Heart left ventricle (tissue), 16 donors: ENCODE measurements around the gene TMBIM1. TPM values are rescaled to one million over a fixed set of nuclear protein-coding genes. Genes with fewer than 3 reads are reported as not detected.
A peak's percentile ranks its signal among the peaks of the same experiment; 100 is the strongest.

Experiments
- ATAC-seq, 4 donors: fragments of 200-7000 bp; cut with Tn5 transposase; one replicate each; pipeline ENCODE4 v1.9.1; 2020 to 2022; ENCODE audit warnings: moderate library complexity in 4 of 4, mild to moderate bottlenecking in 3 of 4, moderate number of reproducible peaks in 1 of 4
- DNase-seq, 5 donors: peaks; one replicate each; pipeline ENCODE4 v3.0.0-alpha.2; 2020
- H3K27ac ChIP-seq, 12 donors: fragments of 200-600 bp; sonication (generic) in 4 of 12; one replicate each; pipeline versions ENCODE4 v1.5.0 to v1.8.0; 2016 to 2022; ENCODE audit warnings: mild to moderate bottlenecking in 2 of 12
- H3K27me3 ChIP-seq, 9 donors: fragments of 200-600 bp; sonication (generic) in 2 of 9; one replicate each; pipeline versions ENCODE4 v1.5.1 to v1.8.0; 2016 to 2022; ENCODE audit warnings: mild to moderate bottlenecking in 3 of 9
- H3K36me3 ChIP-seq, 9 donors: fragments of 200-600 bp; sonication (generic) in 2 of 9; one replicate each; pipeline versions ENCODE4 v1.5.0 to v1.8.0; 2018 to 2022; ENCODE audit warnings: mild to moderate bottlenecking in 2 of 9
- H3K4me1 ChIP-seq, 12 donors: fragments of 200-600 bp; sonication (generic) in 4 of 12; one replicate each; pipeline versions ENCODE4 v1.5.0 to v1.8.0; 2016 to 2022; ENCODE audit warnings: mild to moderate bottlenecking in 3 of 12
- H3K4me3 ChIP-seq, 12 donors: fragments of 200-600 bp; sonication (generic) in 4 of 12; one replicate each; pipeline versions ENCODE4 v1.5.0 to v1.8.0; 2017 to 2022; ENCODE audit warnings: mild to moderate bottlenecking in 9 of 12, moderate library complexity in 4 of 12
- H3K9me3 ChIP-seq, 12 donors: fragments of 200-600 bp; sonication (generic) in 4 of 12; one replicate each; pipeline versions ENCODE4 v1.5.0 to v1.8.0; 2016 to 2022; ENCODE audit warnings: mild to moderate bottlenecking in 1 of 12
- CTCF ChIP-seq, 12 donors: fragments of 200-600 bp; sonication (generic) in 4 of 12; IDR thresholded peaks; one replicate each; pipeline versions ENCODE4 v1.5.0 to v1.8.0; 2018 to 2022; ENCODE audit warnings: antibody characterized with exemption in 12 of 12, mild to moderate bottlenecking in 5 of 12
- POLR2A ChIP-seq, 2 donors: fragments of 450-650 bp; IDR thresholded peaks; one replicate each; pipeline ENCODE4 v1.6.1; 2017; ENCODE audit warnings: antibody characterized with exemption in 2 of 2, mild to moderate bottlenecking in 2 of 2, moderate library complexity in 2 of 2
- WGBS, 4 donors: extraction: QIAGEN DNeasy Blood & Tissue Kit in 2 of 4; methylation state at CpG; one replicate each; pipeline versions ENCODE4 v1.1.5 to v1.1.7; 2013 to 2018; 5-methylcytosine and 5-hydroxymethylcytosine counted together
- intact Hi-C, 10 donors: fragments of 100-400 bp; cut with DNase I; formaldehyde crosslinking; loops; one replicate each; pipeline versions ENCODE4 v1.11.1 to v1.14.2; 2022
- polyA plus RNA-seq, 2 donors: library from polyadenylated mRNA; stranded (reverse); fragments of 200-250 nt; gene quantifications; one replicate each; pipeline ENCODE4 v1.2.3, GENCODE V29; 2013
- total RNA-seq, 9 donors: library from RNA; depleted of rRNA in 2 of 9; stranded (reverse); fragments of >200 nt in 2 of 9; fragmentation: NEBNext Ultra II Directional in 3 of 9; extraction: Animal tissue kit (Norgen Biotek cat#: 25700) in 3 of 9; gene quantifications; one replicate each; pipeline versions ENCODE4 v1.1.0 to v1.2.4, GENCODE V29; 2016 to 2023
- donor health status: ischemic (EF 13 %, LVEDD 7.1; RV severe dilation, severe dysfunction).
- donor health status: healthy with polysubstance abuse.
- donor health status: DM: no; HTN: yes; CAD: no.
- donor health status: DM: no; HTN: no; CAD: no.
- donor health status: ischemic (EF 25% LVEDD 6.9; RV normal size, moderate dysfunction).
- donor health status: ischemic (EF 25% LVEDD 5.7; RV mildly dilated, moderate dysfunction).
- donor health status: healthy.
- donor health status: DM: yes; HTN: yes; CAD: no.
- donor health status: ischemic (EF 35%, LVEDD 5.7; RV mildly dilated, moderate dysfunction).
- donor health status: nonischemic (EF 11% LVEDD 7.7; RV severe dilation, severe dysfunction).
- donor health status: DM: yes; HTN: yes; CAD: no.
- donor health status: PGD.
- donor health status: ischemic (EF 29% LVEDD 5.4; RV normal size, mild dysfunction).
- donor health status: nonischemic (EF 23%, LVEDD 6.1; RV moderate dilation, normal function).

Gene TMBIM1
- total and polyA plus RNA-seq, 11 donors, result 41.8 to 208 (median 126) TPM

DNA sequence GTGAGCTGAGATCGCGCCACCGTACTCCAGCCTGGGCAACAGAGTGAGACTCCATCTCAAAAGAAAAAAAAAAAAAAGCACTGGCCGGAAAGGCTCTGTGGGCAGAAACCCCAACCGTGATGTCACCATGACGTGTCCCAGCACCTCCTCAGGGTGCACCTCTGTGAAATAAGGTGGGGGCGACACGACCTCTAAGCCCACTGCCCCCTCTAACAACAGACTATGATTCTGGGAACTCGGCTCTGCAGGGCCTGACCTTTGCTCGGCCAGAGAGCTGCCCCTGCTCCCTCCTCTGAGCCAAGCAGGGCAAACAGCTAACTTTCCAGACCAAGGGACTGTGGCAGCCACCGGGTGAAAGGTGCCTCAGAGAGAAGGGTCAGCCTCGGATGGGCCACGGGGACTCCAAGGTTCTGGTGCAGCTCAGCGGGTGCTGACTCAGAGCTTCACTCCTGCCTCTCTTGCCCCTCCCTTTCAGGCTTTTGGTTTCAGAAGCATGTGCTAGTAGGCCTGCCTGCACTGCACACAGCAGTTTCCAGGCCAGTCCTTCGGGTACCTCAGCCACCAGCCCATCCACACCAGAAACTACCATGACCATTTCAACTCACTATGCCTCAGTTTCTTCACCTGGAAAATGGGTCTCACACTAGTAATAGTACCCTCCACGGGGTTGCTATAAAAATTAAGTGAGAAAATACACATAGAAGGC is 8.0 kb downstream of the TMBIM1 start:
- H3K27ac ChIP-seq, result peak overlapping the region; percentile 57 to 100 (median 96)
- peaks cover 2 to 58% (median 26%) of the 10 kb centered on the region in 9 donors for H3K36me3 ChIP-seq
- H3K4me1 ChIP-seq, result peaks cover 24 to 83% (median 77%) of the 10 kb centered on the region in 12 donors
- peak in 1 of 5 donors; percentile 61 for DNase-seq
- TF ChIP-seq CTCF (IDR thresholded peaks at IDR 0.05) (no peak), POLR2A (IDR thresholded peaks at IDR 0.05) (no peak)
- intact Hi-C loops, result loop anchor here in 2 of 10 donors (10.0 kb wide), 2 partner anchors 291 to 891 kb away; partner anchors contain the start of genes CNPPD1 (in 1 of the 2), RETREG2 (in 1 of the 2) and SLC23A3 (in 1 of the 2)
- ATAC-seq, result peak in 1 of 4 donors; percentile 13
- no peaks in the 10 kb centered on the region for H3K27me3 ChIP-seq
- H3K9me3 ChIP-seq, result no peaks in the 10 kb centered on the region
- peak overlapping the region in 2 of 12 donors; percentile 5 to 24 for H3K4me3 ChIP-seq
- WGBS, 4 donors, result 56 to 78% (median 64%) methylated on average over 16 of the region's 16 CpGs

GRCh38 chr2:218282173-218282991 is 9.9 kb downstream of the TMBIM1 start:
- ATAC-seq (peak; percentile 4 to 33 (median 10)), DNase-seq (peak in 2 of 5 donors; percentile 59 to 65)
- Histone ChIP-seq H3K4me3 (peak overlapping the region in 1 of 12 donors; percentile 4), H3K9me3 (no peaks in the 10 kb centered on the region), H3K4me1 (peaks cover 24 to 70% (median 62%) of the 10 kb centered on the region in 12 donors), H3K36me3 (peaks cover 2 to 73% (median 44%) of the 10 kb centered on the region in 9 donors), H3K27me3 (no peaks in the 10 kb centered on the region), H3K27ac (peak overlapping the region; percentile 57 to 100 (median 95))
- 43 to 51% (median 48%) methylated on average over 16 to 17 of the region's 17 CpGs for WGBS, 4 donors
- intact Hi-C loops, result loop anchor here in 2 of 10 donors (10.0 kb wide), 2 partner anchors 292 to 892 kb away; partner anchors contain the start of genes CNPPD1 (in 1 of the 2), RETREG2 (in 1 of the 2) and SLC23A3 (in 1 of the 2)
- TF ChIP-seq CTCF (IDR thresholded peaks at IDR 0.05) (no peak), POLR2A (IDR thresholded peaks at IDR 0.05) (no peak)

DNA sequence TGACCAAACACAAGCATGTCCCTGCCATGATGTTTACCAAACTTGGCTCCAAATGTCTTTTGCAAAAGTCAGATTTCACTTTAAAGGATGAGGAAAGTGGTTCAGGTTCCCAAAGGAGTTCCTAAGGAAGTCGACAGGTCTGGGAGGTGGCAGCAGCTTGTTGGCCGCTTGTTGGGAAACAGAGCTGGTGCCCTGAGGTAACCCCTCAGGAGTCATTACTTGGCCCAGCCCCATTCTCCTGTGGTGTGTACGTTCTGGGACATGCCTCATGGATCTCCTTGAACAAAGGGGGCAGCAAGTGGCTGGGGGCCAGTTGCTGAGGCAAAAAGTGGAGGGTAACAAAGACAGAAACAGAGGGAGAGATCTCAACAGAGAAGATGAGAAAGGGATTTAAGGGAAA is 10.9 kb downstream of the TMBIM1 start:
- Histone ChIP-seq H3K27me3 (no peaks in the 10 kb centered on the region), H3K4me3 (no peak overlapping the region), H3K9me3 (no peaks in the 10 kb centered on the region), H3K4me1 (peaks cover 24 to 68% (median 53%) of the 10 kb centered on the region in 12 donors), H3K36me3 (peaks cover 2 to 83% (median 54%) of the 10 kb centered on the region in 9 donors), H3K27ac (peak overlapping the region; percentile 57 to 100 (median 95))
- ATAC-seq (peak in 2 of 4 donors; percentile 28 to 43), DNase-seq (peak in 1 of 5 donors; percentile 68)
- intact Hi-C loops, result loop anchor here in 2 of 10 donors (10.0 kb wide), 2 partner anchors 293 to 893 kb away; partner anchors contain the start of genes CNPPD1 (in 1 of the 2), RETREG2 (in 1 of the 2) and SLC23A3 (in 1 of the 2)
- WGBS, 4 donors, result 22 to 30% (median 27%) methylated on average over 3 of the region's 3 CpGs
- no peak for TF ChIP-seq CTCF (IDR thresholded peaks at IDR 0.05)
